Activated naive CD8-positive, alpha-beta T cell treated with anti-CD3 and anti-CD28 coated beads, Interleukin-2, amount 50 U/mL, for 24 hours (primary cell): ENCODE measurements around the gene GAB2.
"Not testable (repeated sequence)": the region's sequence is repeated elsewhere in the genome, so short reads cannot be mapped to it uniquely, and the experiment has no call there.

Experiments
- ATAC-seq: fragments of 150-1000 bp; cut with Tn5 transposase; one replicate; pipeline ENCODE4 v1.10.0; 2021
- DNase-seq: peaks from one replicate; pipeline ENCODE4 v3.0.0; 2021
- H3K27ac Mint-ChIP-seq: one replicate; pipeline ENCODE4 v1.8.0; 2021; ENCODE audit warnings: mild to moderate bottlenecking, mixed read lengths
- H3K27me3 Mint-ChIP-seq: one replicate; pipeline ENCODE4 v1.8.0; 2021; ENCODE audit warnings: mixed read lengths
- H3K36me3 Mint-ChIP-seq: one replicate; pipeline ENCODE4 v1.8.0; 2021; ENCODE audit warnings: low read depth, mixed read lengths
- H3K4me1 Mint-ChIP-seq: one replicate; pipeline ENCODE4 v1.8.0; 2021; ENCODE audit warnings: mixed read lengths
- H3K4me3 Mint-ChIP-seq: one replicate; pipeline ENCODE4 v1.8.0; 2021; ENCODE audit warnings: mild to moderate bottlenecking, moderate library complexity, mixed read lengths
- H3K9me3 Mint-ChIP-seq: one replicate; pipeline ENCODE4 v1.8.0; 2021; ENCODE audit warnings: mixed read lengths

GAB2 gene

GRCh38 chr11:78175862-78176261 lies 241.8 kb downstream of the GAB2 start:
- not testable (repeated sequence) for H3K9me3 Mint-ChIP-seq, ATAC-seq, H3K4me1 Mint-ChIP-seq, H3K27ac Mint-ChIP-seq, H3K27me3 Mint-ChIP-seq, DNase-seq, H3K4me3 Mint-ChIP-seq
- peaks cover 19% of the 10 kb centered on the region for H3K36me3 Mint-ChIP-seq

DNA sequence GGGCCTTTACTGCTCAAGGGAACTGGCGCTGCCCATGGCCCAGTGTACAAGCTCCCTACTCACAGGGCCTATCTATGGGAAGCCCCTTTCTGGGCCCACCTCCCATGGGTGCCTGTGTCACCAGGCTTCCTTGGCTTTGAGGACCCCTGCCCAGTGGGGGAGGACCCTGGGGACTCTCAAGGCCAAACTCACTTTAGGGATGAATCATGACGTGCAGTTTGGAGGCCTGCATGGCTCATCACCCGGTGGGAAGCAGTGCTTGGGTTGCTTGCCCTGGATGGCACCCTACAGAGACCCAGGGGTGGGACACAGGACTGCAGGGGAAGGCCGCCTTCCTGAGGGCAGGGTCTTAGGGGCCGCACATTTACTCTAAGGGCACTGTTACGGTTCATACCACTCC lies 245.7 kb downstream of the GAB2 start:
- no peak overlapping the region for H3K4me3 Mint-ChIP-seq
- no peaks in the 10 kb centered on the region for H3K27me3 Mint-ChIP-seq
- H3K4me1 Mint-ChIP-seq = no peaks in the 10 kb centered on the region
- H3K27ac Mint-ChIP-seq = no peak overlapping the region
- peaks cover 11% of the 10 kb centered on the region for H3K36me3 Mint-ChIP-seq
- DNase-seq (no peak), ATAC-seq (no peak)
- no peaks in the 10 kb centered on the region for H3K9me3 Mint-ChIP-seq

DNA sequence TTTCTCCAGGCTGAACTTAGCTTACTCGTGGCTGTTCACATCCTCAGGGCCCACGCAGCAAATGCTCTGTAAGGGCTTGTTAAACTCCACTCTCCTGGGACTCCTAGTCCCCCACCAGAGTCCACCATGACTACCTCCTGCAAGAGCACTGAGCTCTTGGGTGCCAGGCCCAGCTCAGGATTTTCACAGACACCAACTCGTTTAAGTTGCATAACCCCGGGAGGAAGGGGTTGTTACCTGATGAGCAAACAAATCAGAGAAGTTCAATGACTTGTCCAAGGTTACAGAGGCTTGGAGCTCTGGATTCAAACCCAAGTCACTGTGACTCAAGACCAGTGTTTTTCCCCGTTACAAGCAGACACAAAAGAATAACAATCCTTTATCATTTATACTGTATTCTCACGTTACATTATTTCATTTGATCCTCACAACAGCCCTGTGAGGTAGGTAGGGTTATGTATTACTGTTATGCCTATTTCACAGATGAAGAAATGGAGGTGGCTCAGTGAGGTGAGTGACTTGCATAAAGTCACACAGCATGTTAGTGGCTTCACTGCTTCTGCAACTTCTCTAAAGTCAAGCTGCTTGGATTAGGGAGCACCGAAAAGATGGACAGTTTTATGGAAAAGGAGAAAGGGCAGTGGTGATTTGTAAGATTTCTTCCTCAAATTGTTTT lies 246.6 kb downstream of the GAB2 start:
- DNase-seq (no peak), ATAC-seq (no peak)
- Mint-ChIP-seq H3K9me3 (no peaks in the 10 kb centered on the region), H3K27me3 (no peaks in the 10 kb centered on the region), H3K4me1 (no peaks in the 10 kb centered on the region), H3K4me3 (no peak overlapping the region), H3K27ac (no peak overlapping the region), H3K36me3 (peaks cover 8% of the 10 kb centered on the region)

DNA sequence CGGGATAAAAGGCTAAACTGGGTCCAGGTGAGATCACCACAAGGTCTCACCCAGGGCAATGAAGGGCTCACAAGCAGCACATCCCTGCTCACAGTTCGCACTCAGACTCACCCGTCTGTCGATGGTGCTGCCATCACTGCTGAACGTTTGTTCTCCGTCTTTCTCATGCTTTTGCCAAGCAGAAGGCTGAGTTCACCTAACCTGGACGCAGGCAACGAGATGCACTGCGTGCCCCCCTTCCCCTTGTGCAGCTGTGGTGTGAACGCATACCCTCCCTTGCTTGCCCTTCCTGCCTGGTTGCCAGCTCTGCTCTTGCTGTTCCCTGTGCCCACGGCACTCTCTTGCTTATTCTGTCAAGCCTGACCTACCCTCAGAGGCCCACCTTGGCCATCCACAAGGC lies 247.2 kb downstream of the GAB2 start:
- Mint-ChIP-seq H3K27me3 (no peaks in the 10 kb centered on the region), H3K4me3 (no peak overlapping the region), H3K27ac (no peak overlapping the region), H3K9me3 (no peaks in the 10 kb centered on the region), H3K36me3 (peaks cover 8% of the 10 kb centered on the region), H3K4me1 (no peaks in the 10 kb centered on the region)
- ATAC-seq = no peak
- no peak for DNase-seq

- H3K4me1 Mint-ChIP-seq = no peaks in the 10 kb centered on the region
- ATAC-seq = no peak
- peaks cover 7% of the 10 kb centered on the region for H3K36me3 Mint-ChIP-seq
- H3K27ac Mint-ChIP-seq = no peak overlapping the region
- no peak for DNase-seq
- no peaks in the 10 kb centered on the region for H3K27me3 Mint-ChIP-seq
- H3K9me3 Mint-ChIP-seq = no peaks in the 10 kb centered on the region
- H3K4me3 Mint-ChIP-seq = no peak overlapping the region
Observed at GRCh38 chr11:78168539-78169477, 248.8 kb downstream of the GAB2 start.

- DNase-seq (no peak), ATAC-seq (no peak)
- Mint-ChIP-seq H3K4me1 (no peaks in the 10 kb centered on the region), H3K36me3 (no peaks in the 10 kb centered on the region), H3K27ac (no peak overlapping the region), H3K9me3 (no peaks in the 10 kb centered on the region), H3K4me3 (no peak overlapping the region), H3K27me3 (no peaks in the 10 kb centered on the region)
Observed at GRCh38 chr11:78166855-78167469, 250.7 kb downstream of the GAB2 start.
